Epithelial cell of proximal tubule (primary cell): ENCODE measurements around the gene GRID1. TPM values are rescaled to one million over a fixed set of nuclear protein-coding genes. Genes with fewer than 3 reads are reported as not detected.
"Not testable (repeated sequence)": the region's sequence is repeated elsewhere in the genome, so short reads cannot be mapped to it uniquely, and the experiment has no call there.

Source experiments
- DNase-seq: peaks from one replicate; pipeline ENCODE4 v3.0.0-alpha.2; 2011; ENCODE audit warnings: low read depth
- H3K4me3 ChIP-seq: 2 replicates; pipeline ENCODE4 v1.5.1; 2011; ENCODE audit warnings: low read depth, mild to moderate bottlenecking, low read length
- total RNA-seq: library from RNA; depleted of rRNA; stranded (reverse); fragments of >200 nt; gene quantifications from 2 replicates; pipeline ENCODE4 v1.2.3, GENCODE V29; 2015
- TF ChIP-seq, protein P1 (sequence below): conservative IDR thresholded peaks from 2 replicates; pipeline ENCODE4 v1.5.1; 2012; ENCODE audit warnings: low read depth, mild to moderate bottlenecking, low read length

Gene GRID1
- total RNA-seq, 1 donor from 2014 or later, result 0.52 TPM

DNA sequence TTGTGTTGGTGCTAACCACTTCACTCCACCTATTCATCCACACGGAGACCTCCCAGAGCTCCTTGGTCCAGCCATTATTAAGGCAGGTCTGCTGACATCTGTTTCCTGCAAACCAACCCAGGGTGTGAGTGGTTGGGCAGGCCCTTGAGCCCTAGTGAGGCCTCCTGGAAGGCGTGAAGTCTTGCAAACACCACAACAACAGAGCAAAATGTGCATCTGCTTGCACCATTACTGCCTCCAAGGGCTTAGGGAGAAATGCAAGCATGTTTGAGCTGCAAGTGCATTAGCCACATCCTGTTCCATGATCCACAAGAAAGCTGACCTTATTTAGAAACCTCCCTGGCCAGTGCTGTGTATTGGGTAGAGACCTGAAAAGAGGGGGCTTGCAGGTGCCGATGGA is 325.5 kb downstream of the GRID1 start:
- H3K4me3 ChIP-seq, result no peak overlapping the region
- TF ChIP-seq, protein P1, sequence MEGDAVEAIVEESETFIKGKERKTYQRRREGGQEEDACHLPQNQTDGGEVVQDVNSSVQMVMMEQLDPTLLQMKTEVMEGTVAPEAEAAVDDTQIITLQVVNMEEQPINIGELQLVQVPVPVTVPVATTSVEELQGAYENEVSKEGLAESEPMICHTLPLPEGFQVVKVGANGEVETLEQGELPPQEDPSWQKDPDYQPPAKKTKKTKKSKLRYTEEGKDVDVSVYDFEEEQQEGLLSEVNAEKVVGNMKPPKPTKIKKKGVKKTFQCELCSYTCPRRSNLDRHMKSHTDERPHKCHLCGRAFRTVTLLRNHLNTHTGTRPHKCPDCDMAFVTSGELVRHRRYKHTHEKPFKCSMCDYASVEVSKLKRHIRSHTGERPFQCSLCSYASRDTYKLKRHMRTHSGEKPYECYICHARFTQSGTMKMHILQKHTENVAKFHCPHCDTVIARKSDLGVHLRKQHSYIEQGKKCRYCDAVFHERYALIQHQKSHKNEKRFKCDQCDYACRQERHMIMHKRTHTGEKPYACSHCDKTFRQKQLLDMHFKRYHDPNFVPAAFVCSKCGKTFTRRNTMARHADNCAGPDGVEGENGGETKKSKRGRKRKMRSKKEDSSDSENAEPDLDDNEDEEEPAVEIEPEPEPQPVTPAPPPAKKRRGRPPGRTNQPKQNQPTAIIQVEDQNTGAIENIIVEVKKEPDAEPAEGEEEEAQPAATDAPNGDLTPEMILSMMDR, result no peak
- no peak for DNase-seq

DNA sequence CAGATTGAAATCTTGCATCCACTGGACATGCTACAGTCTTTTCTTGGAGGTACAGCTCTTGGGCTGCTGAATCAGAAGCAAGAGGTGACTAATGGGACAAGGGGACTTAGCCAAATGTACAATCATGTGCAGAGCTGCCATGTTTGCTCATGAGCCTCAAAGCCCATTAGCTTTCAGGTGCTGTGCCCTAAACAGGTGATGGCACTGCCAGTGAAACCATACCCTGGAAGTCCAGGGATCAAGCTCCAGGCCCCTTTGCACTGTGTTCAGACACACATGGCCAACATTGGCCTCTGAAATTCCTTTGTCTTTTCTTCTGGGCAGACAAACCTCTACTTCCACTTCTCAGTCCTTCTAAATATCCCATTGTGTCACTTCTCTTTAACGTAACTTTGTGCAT is 328.2 kb downstream of the GRID1 start:
- no peak overlapping the region for H3K4me3 ChIP-seq
- TF ChIP-seq, protein P1, result no peak
- DNase-seq, result no peak

DNA sequence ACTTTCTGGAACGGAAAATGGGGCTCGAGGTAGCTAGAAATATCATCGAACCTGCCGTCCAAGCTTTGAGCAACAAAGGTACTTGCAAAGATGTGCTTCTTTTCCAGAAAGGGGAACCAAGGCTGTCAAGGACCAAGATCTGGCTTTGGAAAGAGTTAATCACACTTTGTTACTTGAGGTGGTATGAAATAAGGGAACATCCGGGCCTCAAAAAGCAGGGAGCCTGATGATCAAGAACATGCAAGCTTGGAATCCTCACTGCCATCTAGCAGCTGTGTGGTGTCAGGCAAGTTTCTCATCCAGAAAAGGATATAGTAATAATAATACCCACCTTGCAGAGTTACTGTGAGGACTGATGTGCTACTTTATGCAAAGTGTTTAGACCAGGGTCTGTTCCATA is 329.5 kb downstream of the GRID1 start:
- DNase-seq, result no peak
- TF ChIP-seq, protein P1, result no peak

DNA sequence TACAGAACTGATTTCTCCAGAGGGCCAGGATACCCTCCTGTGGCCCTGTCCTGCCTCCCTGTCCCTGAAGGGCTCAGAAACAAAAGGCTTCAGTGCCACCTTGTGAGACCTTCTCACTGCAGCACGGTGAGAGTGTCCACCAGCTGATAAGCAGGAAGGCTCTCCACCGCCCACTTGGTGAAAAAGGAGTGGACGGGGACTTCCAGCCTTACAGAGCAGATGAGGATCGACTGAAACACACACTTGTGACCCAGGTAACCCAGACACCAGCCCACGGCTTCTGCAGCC is 330.1 kb downstream of the GRID1 start:
- no peak overlapping the region for H3K4me3 ChIP-seq
- DNase-seq, result no peak
- TF ChIP-seq, protein P1, result no peak

More for the DNA sequence above, 329.5 kb downstream of the GRID1 start:
- H3K4me3 ChIP-seq, result no peak overlapping the region

DNA sequence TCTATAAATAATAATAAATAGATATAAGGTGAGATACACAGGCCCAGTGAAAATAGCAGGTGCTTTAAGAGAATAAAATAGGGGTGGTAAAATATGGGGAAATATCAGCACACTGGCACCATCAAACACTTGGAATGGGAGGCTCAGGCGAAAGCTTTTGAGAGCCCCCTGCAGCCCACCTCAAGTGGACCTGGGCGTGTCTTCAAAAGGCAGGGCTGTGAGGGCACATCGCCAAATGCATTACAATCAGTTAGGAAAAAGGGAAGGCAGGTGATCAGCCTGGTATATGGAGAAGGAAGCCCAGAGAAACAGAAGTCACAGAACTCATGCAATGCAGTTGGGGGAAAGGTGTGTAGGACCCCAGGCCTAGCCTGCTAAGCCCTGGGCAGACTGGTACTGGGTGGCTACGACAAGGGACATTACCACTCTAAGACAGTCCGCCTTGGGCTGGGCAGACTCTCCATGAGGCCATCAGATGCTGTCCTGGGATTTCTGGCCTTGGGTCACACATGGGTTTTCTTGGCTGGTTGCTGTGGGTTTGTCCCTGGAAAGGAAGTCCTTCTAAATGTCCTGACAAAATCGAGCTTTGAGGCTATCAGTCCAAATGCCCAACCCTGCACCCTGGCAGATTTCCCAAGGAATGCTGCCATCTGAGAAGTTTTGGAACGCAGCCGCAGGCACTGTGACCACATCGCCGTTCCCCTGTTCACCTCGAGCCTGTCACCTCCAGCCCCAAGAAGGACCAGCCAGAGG is 330.6 kb downstream of the GRID1 start:
- DNase-seq, result no peak
- H3K4me3 ChIP-seq, result no peak overlapping the region
- TF ChIP-seq, protein P1, result no peak

DNA sequence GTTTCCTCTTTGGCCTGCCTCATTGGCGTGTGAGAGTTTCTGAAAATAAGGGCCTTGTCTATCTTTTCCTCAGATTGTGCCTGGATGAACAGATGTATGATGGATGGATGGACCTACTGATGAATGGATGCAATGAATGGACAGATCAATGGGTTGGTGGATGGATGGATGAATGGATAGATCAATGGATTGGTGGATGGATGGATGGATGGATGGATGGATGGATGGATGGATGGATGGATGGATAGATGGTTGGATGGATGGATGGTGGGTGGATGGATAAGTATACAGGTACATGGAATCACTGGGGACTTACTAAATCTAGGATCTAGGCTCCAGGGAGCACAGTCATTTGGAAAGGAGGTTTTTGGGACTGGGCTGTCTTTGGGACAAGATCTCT is 331.9 kb downstream of the GRID1 start:
- TF ChIP-seq, protein P1, result no peak
- no peak overlapping the region for H3K4me3 ChIP-seq
- DNase-seq, result no peak

DNA sequence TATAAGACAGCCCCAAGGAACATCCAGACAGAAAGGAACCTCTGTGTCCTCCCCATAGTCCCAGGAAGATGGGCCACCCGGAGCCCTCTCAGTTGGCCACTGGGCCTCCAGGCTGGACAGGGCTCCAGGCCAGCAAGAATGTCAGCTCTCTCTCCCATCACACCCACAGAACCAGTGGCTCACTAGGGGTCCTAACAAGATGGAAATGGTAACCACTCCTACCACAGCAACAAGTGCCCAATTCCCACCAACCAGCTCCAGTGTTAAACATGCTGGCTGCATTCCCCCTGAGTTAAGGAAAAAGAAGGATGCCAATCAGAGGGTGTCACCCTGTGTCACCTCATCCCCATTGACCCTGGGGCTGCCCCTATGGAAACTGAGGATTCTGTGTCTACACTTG is 333.0 kb downstream of the GRID1 start:
- H3K4me3 ChIP-seq, result no peak overlapping the region
- TF ChIP-seq, protein P1, result no peak
- no peak for DNase-seq

DNA sequence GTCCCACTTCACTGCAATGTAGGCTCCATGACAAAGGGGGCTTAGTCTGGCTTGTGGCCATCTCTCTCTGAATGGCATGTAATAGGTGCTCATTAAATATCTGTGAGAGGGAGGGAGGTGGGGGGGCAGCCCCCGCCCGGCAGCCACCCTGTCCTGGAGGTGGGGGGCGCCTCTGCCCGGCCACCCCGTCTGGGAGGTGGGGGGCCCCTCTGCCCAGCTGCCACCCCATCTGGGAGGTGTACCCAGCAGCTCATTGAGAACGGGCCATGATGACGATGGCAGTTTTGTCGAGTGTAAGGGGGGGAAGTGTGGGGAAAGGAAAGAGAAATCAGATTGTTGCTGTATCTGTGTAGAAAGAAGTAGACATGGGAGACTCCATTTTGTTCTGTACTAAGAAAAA is 334.5 kb downstream of the GRID1 start:
- not testable (repeated sequence) for DNase-seq, H3K4me3 ChIP-seq
